SK-N-MC (cell line): ENCODE data around the gene CACNB3.

Experiments
- EZH2 ChIP-seq: fragments of 200-600 bp; sonication (generic); IDR thresholded peaks from one replicate; pipeline ENCODE4 v1.6.1; 2017; ENCODE audit warnings: antibody characterized with exemption
- FOXP2 ChIP-seq: optimal IDR thresholded peaks from 2 replicates; pipeline ENCODE3; 2011; ENCODE audit warnings: mild to moderate bottlenecking, moderate library complexity; ENCODE audit not compliant: insufficient read depth; ENCODE audit errors: extremely low read length, control extremely low read depth
- POLR2AphosphoS5 ChIP-seq: IDR thresholded peaks from 2 replicates; pipeline ENCODE4 v1.6.1; 2012; ENCODE audit warnings: mild to moderate bottlenecking, low read depth, low read length, borderline replicate concordance

- no peak for TF ChIP-seq EZH2
- TF ChIP-seq POLR2AphosphoS5, result no peak
- no peak for TF ChIP-seq FOXP2
Observed at GRCh38 chr12:48786591-48787544, 31.4 kb upstream of the CACNB3 start.
